HG03064 (cell line): ENCODE data around the gene ZNF182.

Experiments used
- ATAC-seq: cut with Tn5 transposase; IDR thresholded peaks from one replicate; pipeline ENCODE4 v1.9.1; 2021; ENCODE audit warnings: low read depth; ENCODE audit not compliant: unreplicated experiment

ZNF182 gene

DNA sequence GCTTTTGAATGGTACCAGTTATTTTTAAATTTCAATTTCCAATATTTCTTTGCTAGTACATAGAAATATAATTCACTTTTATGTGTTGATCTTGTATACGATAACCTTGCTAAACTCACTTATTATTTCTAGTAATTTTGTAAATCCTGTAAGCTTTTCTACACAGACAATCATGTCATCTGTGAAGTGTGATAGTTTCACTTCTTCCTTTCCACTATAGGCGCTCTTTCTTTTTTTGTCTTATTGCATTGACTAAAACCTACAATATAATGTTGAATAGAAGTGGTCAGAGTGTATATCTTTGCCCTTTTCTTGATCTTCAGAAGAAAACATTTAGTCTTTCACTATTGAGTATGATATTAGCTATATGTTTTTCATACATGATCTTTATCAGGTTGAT is 76.6 kb downstream of the ZNF182 start:
- no peak for ATAC-seq
